GM12892 (cell line): ENCODE results near the gene OVAAL.

ENCODE experiments used
- POLR2A ChIP-seq: IDR thresholded peaks from 2 replicates; pipeline ENCODE4 v1.6.1; 2011; ENCODE audit warnings: low read depth, low read length, control low read depth
- POLR2AphosphoS5 ChIP-seq: IDR thresholded peaks from 2 replicates; pipeline ENCODE4 v1.6.1; 2011; ENCODE audit warnings: low read depth, low read length, control low read depth
- TAF1 ChIP-seq: IDR thresholded peaks from 2 replicates; pipeline ENCODE4 v1.6.1; 2011; ENCODE audit warnings: low read depth, mild to moderate bottlenecking, control low read depth, low read length, borderline replicate concordance

DNA sequence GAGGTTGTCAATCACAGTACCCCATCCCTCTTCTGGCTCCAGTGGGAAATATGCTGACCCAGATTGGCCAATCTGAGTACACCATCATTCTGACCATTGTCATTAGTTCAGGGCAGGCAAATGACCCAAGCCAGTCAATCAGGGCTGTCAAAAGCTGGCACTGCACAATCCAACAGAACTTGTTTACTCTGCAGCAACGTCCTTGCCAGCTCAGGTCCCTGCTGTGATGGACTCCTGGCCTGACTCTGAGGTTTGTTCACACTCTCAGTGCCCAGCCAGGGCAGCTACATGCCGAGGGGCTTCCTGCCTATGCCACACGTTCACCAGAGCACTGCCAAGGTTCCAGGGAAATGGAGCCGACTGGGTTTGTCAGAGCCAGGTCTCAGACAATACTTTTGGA, 14.7 kb upstream of the OVAAL start:
- TF ChIP-seq POLR2A, result no peak
- TF ChIP-seq POLR2AphosphoS5, result no peak
- no peak for TF ChIP-seq TAF1
